ENCODE measurements around the gene ITGB2. TPM values are rescaled to one million over a fixed set of nuclear protein-coding genes. Genes with fewer than 3 reads are reported as not detected.

ITGB2 gene
- total RNA-seq, 1 donor from 2014 or later, result 0.91 TPM

- peaks cover 3% of the 10 kb centered on the region for H3K9me3 Mint-ChIP-seq (ENCODE audit: unreplicated experiment)
- no peak for DNase-seq
- TF ChIP-seq CTCF (IDR thresholded peaks at IDR 0.05; ENCODE audit: partially characterized antibody, unreplicated experiment), result no peak
- H3K36me3 Mint-ChIP-seq (ENCODE audit: unreplicated experiment), result no peaks in the 10 kb centered on the region
- H3K27me3 Mint-ChIP-seq (ENCODE audit: unreplicated experiment), result peaks cover 18% of the 10 kb centered on the region
- no peaks in the 10 kb centered on the region for H3K4me1 Mint-ChIP-seq (ENCODE audit: low read depth, unreplicated experiment)
- no peak overlapping the region for H3K27ac Mint-ChIP-seq (ENCODE audit: unreplicated experiment)
- no peak overlapping the region for H3K4me3 Mint-ChIP-seq (ENCODE audit: unreplicated experiment)
These were observed 11.9 kb upstream of the ITGB2 start for GRCh38 chr21:44932408-44933181.

GRCh38 chr21:44931501-44932407, 11.1 kb upstream of the ITGB2 start:
- no peak overlapping the region for H3K27ac Mint-ChIP-seq (ENCODE audit: unreplicated experiment)
- TF ChIP-seq CTCF (IDR thresholded peaks at IDR 0.05; ENCODE audit: partially characterized antibody, unreplicated experiment), result no peak
- peaks cover 20% of the 10 kb centered on the region for H3K27me3 Mint-ChIP-seq (ENCODE audit: unreplicated experiment)
- peaks cover 3% of the 10 kb centered on the region for H3K9me3 Mint-ChIP-seq (ENCODE audit: unreplicated experiment)
- peak overlapping the region; percentile 76 for H3K4me3 Mint-ChIP-seq (ENCODE audit: unreplicated experiment)
- DNase-seq, result no peak
- H3K36me3 Mint-ChIP-seq (ENCODE audit: unreplicated experiment), result no peaks in the 10 kb centered on the region
- H3K4me1 Mint-ChIP-seq (ENCODE audit: low read depth, unreplicated experiment), result peaks cover 1% of the 10 kb centered on the region

- Mint-ChIP-seq H3K4me3 (ENCODE audit: unreplicated experiment) (peak overlapping the region; percentile 76), H3K9me3 (ENCODE audit: unreplicated experiment) (peaks cover 3% of the 10 kb centered on the region)
These were observed 10.4 kb upstream of the ITGB2 start for GRCh38 chr21:44931137-44931500.

GRCh38 chr21:44930543-44930981, 9.9 kb upstream of the ITGB2 start:
- Mint-ChIP-seq H3K4me3 (ENCODE audit: unreplicated experiment) (peak overlapping the region; percentile 76), H3K27me3 (ENCODE audit: unreplicated experiment) (peaks cover 24% of the 10 kb centered on the region)

More at GRCh38 chr21:44931137-44931500, 10.4 kb upstream of the ITGB2 start:
- Mint-ChIP-seq H3K27ac (ENCODE audit: unreplicated experiment) (no peak overlapping the region), H3K36me3 (ENCODE audit: unreplicated experiment) (no peaks in the 10 kb centered on the region), H3K4me1 (ENCODE audit: low read depth, unreplicated experiment) (peaks cover 3% of the 10 kb centered on the region), H3K27me3 (ENCODE audit: unreplicated experiment) (peaks cover 23% of the 10 kb centered on the region)
- DNase-seq, result no peak
- TF ChIP-seq CTCF (IDR thresholded peaks at IDR 0.05; ENCODE audit: partially characterized antibody, unreplicated experiment), result no peak

More at GRCh38 chr21:44930543-44930981, 9.9 kb upstream of the ITGB2 start:
- Mint-ChIP-seq H3K27ac (ENCODE audit: unreplicated experiment) (no peak overlapping the region), H3K9me3 (ENCODE audit: unreplicated experiment) (peaks cover 3% of the 10 kb centered on the region), H3K36me3 (ENCODE audit: unreplicated experiment) (no peaks in the 10 kb centered on the region), H3K4me1 (ENCODE audit: low read depth, unreplicated experiment) (peaks cover 3% of the 10 kb centered on the region)
- TF ChIP-seq CTCF (IDR thresholded peaks at IDR 0.05; ENCODE audit: partially characterized antibody, unreplicated experiment), result no peak
- no peak for DNase-seq

All from glutamatergic neuron (in vitro differentiated cells).